Neural progenitor cell (in vitro differentiated cells): ENCODE measurements around the gene VEPH1. TPM values are rescaled to one million over a fixed set of nuclear protein-coding genes. Genes with fewer than 3 reads are reported as not detected.

Experiments
- DNase-seq: peaks from one replicate; pipeline ENCODE4 v3.0.0-alpha.2; 2016; ENCODE audit warnings: low spot score
- H2AFZ ChIP-seq: fragments of 200-600 bp; sonication (generic); replicated peaks from 2 replicates; pipeline ENCODE4 v1.6.1; 2016; ENCODE audit warnings: antibody characterized with exemption
- H3F3A ChIP-seq: fragments of 200-600 bp; sonication (generic); 2 replicates; pipeline ENCODE4 v1.6.1; 2016; ENCODE audit warnings: antibody characterized with exemption, low read depth
- H3K27ac ChIP-seq: fragments of 200-600 bp; sonication (generic); 2 replicates; pipeline ENCODE4 v1.5.1; 2016; ENCODE audit warnings: mild to moderate bottlenecking
- H3K27me3 ChIP-seq: fragments of 200-600 bp; sonication (generic); 2 replicates; pipeline ENCODE4 v1.6.1; 2016; ENCODE audit warnings: mild to moderate bottlenecking, moderate library complexity
- H3K36me3 ChIP-seq: fragments of 200-600 bp; sonication (generic); 2 replicates; pipeline ENCODE4 v1.5.1; 2016
- H3K4me1 ChIP-seq: fragments of 200-600 bp; sonication (generic); 2 replicates; pipeline ENCODE4 v1.6.1; 2016; ENCODE audit warnings: mixed run types
- H3K4me2 ChIP-seq: fragments of 200-600 bp; sonication (generic); 2 replicates; pipeline ENCODE4 v1.6.1; 2016
- H3K4me3 ChIP-seq: fragments of 200-600 bp; sonication (generic); 2 replicates; pipeline ENCODE4 v1.5.1; 2016
- H3K79me2 ChIP-seq: fragments of 200-600 bp; sonication (generic); 2 replicates; pipeline ENCODE4 v1.6.1; 2016; ENCODE audit warnings: low read depth
- H3K9ac ChIP-seq: fragments of 200-600 bp; sonication (generic); 2 replicates; pipeline ENCODE4 v1.6.1; 2016
- H3K9me3 ChIP-seq: fragments of 200-600 bp; sonication (generic); 2 replicates; pipeline ENCODE4 v1.5.1; 2016; ENCODE audit warnings: low read depth
- H4K20me1 ChIP-seq: fragments of 200-600 bp; sonication (generic); 2 replicates; pipeline ENCODE4 v1.6.1; 2016; ENCODE audit warnings: low read depth
- H3K27ac Mint-ChIP-seq: 3 replicates; pipeline ENCODE4 v1.8.0; 2021; ENCODE audit warnings: mixed read lengths
- H3K27me3 Mint-ChIP-seq: 2 replicates; pipeline ENCODE4 v1.8.0; 2022; ENCODE audit warnings: low read depth, mild to moderate bottlenecking, inconsistent platforms, moderate library complexity, mixed read lengths; ENCODE audit not compliant: insufficient read depth
- H3K36me3 Mint-ChIP-seq: 3 replicates; pipeline ENCODE4 v1.8.0; 2021; ENCODE audit warnings: mixed read lengths
- H3K4me1 Mint-ChIP-seq: 3 replicates; pipeline ENCODE4 v1.8.0; 2021; ENCODE audit warnings: mixed read lengths
- H3K4me3 Mint-ChIP-seq: 3 replicates; pipeline ENCODE4 v1.8.0; 2021; ENCODE audit warnings: mild to moderate bottlenecking, moderate library complexity, mixed read lengths
- H3K9me3 Mint-ChIP-seq: 3 replicates; pipeline ENCODE4 v1.8.0; 2020; ENCODE audit warnings: mixed read lengths
- CTCF ChIP-seq: fragments of 200-600 bp; sonication (generic); IDR thresholded peaks from 2 replicates; pipeline ENCODE4 v1.5.1; 2017; ENCODE audit warnings: antibody characterized with exemption, mild to moderate bottlenecking
- EZH2 ChIP-seq: fragments of 200-600 bp; sonication (generic); IDR thresholded peaks from 2 replicates; pipeline ENCODE4 v1.6.1; 2017; ENCODE audit warnings: antibody characterized with exemption, mild to moderate bottlenecking, moderate library complexity
- EZH2phosphoT487 ChIP-seq: fragments of 200-600 bp; sonication (generic); IDR thresholded peaks from 2 replicates; pipeline ENCODE4 v1.6.1; 2017; ENCODE audit warnings: antibody characterized with exemption
- total RNA-seq: library from RNA; depleted of rRNA; stranded (reverse); fragments of >200 nt; gene quantifications from 2 replicates; pipeline ENCODE4 v1.2.3, GENCODE V29; 2015; ENCODE audit warnings: low replicate concordance

Gene VEPH1
- total RNA-seq, 1 donor from 2014 or later, result not detected

GRCh38 chr3:157404381-157404780 is 98.8 kb downstream of the VEPH1 start:
- H3K4me3 Mint-ChIP-seq, result no peak overlapping the region
- Histone ChIP-seq H2AFZ (no peak overlapping the region), H3K27me3 (no peaks in the 10 kb centered on the region), H3K79me2 (no peaks in the 10 kb centered on the region), H3F3A (no peaks in the 10 kb centered on the region), H3K4me2 (no peak overlapping the region), H3K27ac (no peak overlapping the region), H4K20me1 (no peaks in the 10 kb centered on the region), H3K9ac (no peak overlapping the region), H3K36me3 (no peaks in the 10 kb centered on the region), H3K4me1 (peaks cover 25% of the 10 kb centered on the region), H3K4me3 (no peak overlapping the region), H3K9me3 (no peaks in the 10 kb centered on the region)
- H3K9me3 Mint-ChIP-seq, result no peaks in the 10 kb centered on the region
- H3K27ac Mint-ChIP-seq, result no peak overlapping the region
- peaks cover 11% of the 10 kb centered on the region for H3K4me1 Mint-ChIP-seq
- no peaks in the 10 kb centered on the region for H3K27me3 Mint-ChIP-seq
- no peak for DNase-seq
- TF ChIP-seq CTCF (no peak), EZH2 (no peak), EZH2phosphoT487 (no peak)
- peaks cover 3% of the 10 kb centered on the region for H3K36me3 Mint-ChIP-seq

- Histone ChIP-seq H3K27ac (no peak overlapping the region), H2AFZ (no peak overlapping the region), H3F3A (no peaks in the 10 kb centered on the region), H3K4me1 (peaks cover 25% of the 10 kb centered on the region), H3K79me2 (no peaks in the 10 kb centered on the region), H3K9ac (no peak overlapping the region), H3K4me3 (no peak overlapping the region), H3K9me3 (no peaks in the 10 kb centered on the region), H3K36me3 (no peaks in the 10 kb centered on the region), H3K27me3 (no peaks in the 10 kb centered on the region), H3K4me2 (no peak overlapping the region), H4K20me1 (no peaks in the 10 kb centered on the region)
- peaks cover 11% of the 10 kb centered on the region for H3K4me1 Mint-ChIP-seq
- no peak overlapping the region for H3K4me3 Mint-ChIP-seq
- H3K27me3 Mint-ChIP-seq, result no peaks in the 10 kb centered on the region
- TF ChIP-seq EZH2phosphoT487 (no peak), EZH2 (no peak), CTCF (no peak)
- no peak overlapping the region for H3K27ac Mint-ChIP-seq
- H3K9me3 Mint-ChIP-seq, result peaks cover 21% of the 10 kb centered on the region
- H3K36me3 Mint-ChIP-seq, result peaks cover 12% of the 10 kb centered on the region
- no peak for DNase-seq
Measured at GRCh38 chr3:157398598-157398997, 104.6 kb downstream of the VEPH1 start.

GRCh38 chr3:157394411-157394810 is 108.8 kb downstream of the VEPH1 start:
- no peaks in the 10 kb centered on the region for H3K4me1 ChIP-seq
- Mint-ChIP-seq H3K9me3 (peaks cover 39% of the 10 kb centered on the region), H3K27me3 (no peaks in the 10 kb centered on the region), H3K36me3 (peaks cover 33% of the 10 kb centered on the region), H3K4me1 (no peaks in the 10 kb centered on the region), H3K4me3 (no peak overlapping the region), H3K27ac (no peak overlapping the region)
- no peak for DNase-seq
- no peak overlapping the region for H3K4me2 ChIP-seq
- H4K20me1 ChIP-seq, result no peaks in the 10 kb centered on the region
- TF ChIP-seq CTCF (no peak), EZH2 (no peak), EZH2phosphoT487 (no peak)
- H3K9me3 ChIP-seq, result no peaks in the 10 kb centered on the region
- H3K36me3 ChIP-seq, result no peaks in the 10 kb centered on the region
- no peak overlapping the region for H3K9ac ChIP-seq
- no peak overlapping the region for H3K4me3 ChIP-seq
- H3K27me3 ChIP-seq, result no peaks in the 10 kb centered on the region
- H3K79me2 ChIP-seq, result no peaks in the 10 kb centered on the region
- H2AFZ ChIP-seq, result no peak overlapping the region
- no peak overlapping the region for H3K27ac ChIP-seq
- H3F3A ChIP-seq, result no peaks in the 10 kb centered on the region
